NCI-H1694 treated with DMSO at 0.1 percent for 48 hours (cell line): Measurements from ENCODE around the gene PRR29.
"Not testable (repeated sequence)": the region's sequence is repeated elsewhere in the genome, so short reads cannot be mapped to it uniquely, and the experiment has no call there.

Source experiments
- DNase-seq: peaks from one replicate; lab custom pipeline; 2025; lab: John Stamatoyannopoulos, UW

PRR29 gene

GRCh38 chr17:63997341-63998048 lies 656 bp upstream of the PRR29 start:
- DNase-seq, result no peak

- no peak for DNase-seq
Observed at GRCh38 chr17:63998721-63999679, 849 bp downstream of the PRR29 start.

- DNase-seq, result no peak
Observed at GRCh38 chr17:63999680-64000531, 1.8 kb downstream of the PRR29 start.

GRCh38 chr17:64001091-64001579 lies 3.0 kb downstream of the PRR29 start:
- no peak for DNase-seq

- DNase-seq, result no peak
Observed at GRCh38 chr17:64001763-64002529, 3.8 kb downstream of the PRR29 start.

GRCh38 chr17:64002658-64003525 lies 4.7 kb downstream of the PRR29 start:
- no peak for DNase-seq

GRCh38 chr17:64003526-64004121 lies 5.5 kb downstream of the PRR29 start:
- no peak for DNase-seq

GRCh38 chr17:64004218-64004770 lies 6.1 kb downstream of the PRR29 start:
- DNase-seq, result no peak

- DNase-seq, result no peak
Observed at GRCh38 chr17:64004903-64005733, 7.0 kb downstream of the PRR29 start.

- peak; percentile 9 for DNase-seq
Observed at GRCh38 chr17:64005734-64006167, 7.6 kb downstream of the PRR29 start.

- no peak for DNase-seq
Observed at GRCh38 chr17:64006361-64007088, 8.4 kb downstream of the PRR29 start.

GRCh38 chr17:64007089-64007837 lies 9.1 kb downstream of the PRR29 start:
- not testable (repeated sequence) for DNase-seq

GRCh38 chr17:64007838-64008282 lies 9.7 kb downstream of the PRR29 start:
- no peak for DNase-seq

GRCh38 chr17:64008346-64008745 lies 10.2 kb downstream of the PRR29 start:
- DNase-seq, result no peak

GRCh38 chr17:64008830-64009229 lies 10.7 kb downstream of the PRR29 start:
- DNase-seq, result no peak

- DNase-seq, result no peak
Observed at GRCh38 chr17:64009571-64010402, 11.6 kb downstream of the PRR29 start.
